ENCODE results near the gene PAPPA. TPM values are rescaled to one million over a fixed set of nuclear protein-coding genes. Genes with fewer than 3 reads are reported as not detected.

Gene PAPPA
- total RNA-seq, 8 experiments from 2014 or later: 1.5 to 26.5 (median 9.5) TPM

DNA sequence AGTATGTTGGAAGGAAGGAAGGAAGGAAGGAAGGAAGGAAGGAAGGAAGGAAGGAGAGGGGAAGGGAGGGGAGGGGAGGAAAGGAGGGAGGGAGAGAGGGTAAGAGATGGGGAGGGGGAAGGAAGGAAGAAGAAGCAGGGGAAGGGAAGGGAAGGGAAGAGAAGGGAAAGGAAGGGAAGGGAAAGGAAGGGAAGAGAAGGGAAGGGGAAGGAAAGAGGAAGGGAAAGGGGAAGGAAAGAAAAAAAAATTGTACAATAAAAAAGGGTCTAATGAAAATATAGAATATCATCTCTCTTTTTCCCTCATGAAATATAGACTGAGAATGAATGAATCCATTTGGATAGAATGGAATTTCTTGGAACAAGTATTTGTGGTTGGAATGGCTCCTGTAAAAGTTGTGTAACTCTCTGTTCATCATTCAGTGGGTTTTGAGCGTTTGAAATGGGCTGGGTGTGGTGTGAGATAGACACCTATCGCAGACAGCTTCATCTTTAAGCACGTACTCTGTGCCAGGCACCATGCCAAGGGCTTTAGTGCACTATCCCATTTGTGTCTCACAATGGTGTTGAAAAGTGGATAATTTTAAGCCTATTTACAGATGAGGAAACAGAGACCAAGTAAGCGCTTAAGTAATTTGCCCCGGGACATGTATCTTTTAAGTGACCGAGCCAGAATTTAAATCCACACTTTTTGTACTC, 11.6 kb upstream of the PAPPA start:
- in situ Hi-C loops (cut with MboI; ENCODE audit: low pct_unique_long_range_greater_than_20kb in 2 of 9, low sequenced_read_pairs in 9 of 9, unreplicated experiment in 9 of 9): no loop called here
- H3K4me1 ChIP-seq (replicated peaks in 1 of 2): no peaks in the 10 kb centered on the region
- ATAC-seq (replicated peaks in 6 of 8): no peak
- no peak overlapping the region for H3K27ac ChIP-seq
- 50 to 100% (median 83%) methylated on average over 1 to 6 of the region's 6 CpGs; no CpG with 5 or more reads in 3 of the 10 experiments for WGBS, 10 experiments
- no peak overlapping the region for H3K4me3 ChIP-seq

DNA sequence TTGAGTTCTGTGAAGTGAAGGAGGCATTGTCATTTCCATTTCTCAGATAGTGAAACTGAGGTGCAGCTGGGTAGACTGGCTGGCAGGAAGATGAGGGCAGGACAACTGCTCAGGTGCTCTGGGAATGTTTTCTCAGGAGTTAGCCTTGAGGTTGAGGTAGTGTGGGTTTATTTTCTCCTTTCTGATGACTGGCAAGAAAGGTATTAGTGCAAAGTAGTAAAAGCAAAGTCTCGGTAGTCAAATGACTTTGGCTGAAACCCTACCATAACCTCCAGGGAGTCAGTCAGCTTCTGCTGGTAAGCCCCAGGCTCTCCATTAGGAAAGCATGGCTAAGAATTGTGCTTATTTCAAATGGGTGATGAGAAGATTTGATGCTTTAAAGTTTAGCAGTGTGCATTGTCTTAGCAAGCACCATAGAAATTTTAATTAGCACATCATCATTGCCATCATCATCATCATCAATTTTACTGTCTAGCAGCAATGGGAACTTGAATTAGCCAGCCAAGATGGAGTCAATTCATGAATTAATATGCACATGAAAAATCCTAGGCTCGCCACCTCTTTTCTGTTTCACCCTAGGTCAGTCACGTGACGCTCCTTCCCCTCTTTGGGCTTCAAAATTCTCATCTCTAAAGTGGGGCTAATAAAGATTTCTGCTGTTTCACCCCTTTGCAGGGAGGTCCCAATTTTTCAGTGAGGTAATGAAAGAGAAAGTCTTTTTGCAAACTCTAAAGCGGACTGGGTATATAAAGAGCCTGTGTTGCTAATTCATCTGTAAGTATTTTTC, 10.7 kb upstream of the PAPPA start:
- Histone ChIP-seq H3K4me3 (no peak overlapping the region), H3K4me1 (replicated peaks in 1 of 2) (no peaks in the 10 kb centered on the region), H3K27ac (no peak overlapping the region)
- no peak for ATAC-seq (replicated peaks in 6 of 8)
- in situ Hi-C loops (cut with MboI; ENCODE audit: low pct_unique_long_range_greater_than_20kb in 2 of 9, low sequenced_read_pairs in 9 of 9, unreplicated experiment in 9 of 9): no loop called here
- WGBS, 10 experiments: 73 to 100% (median 93%) methylated on average over 1 to 5 of the region's 5 CpGs; no CpG with 5 or more reads in 1 of the 10 experiments

DNA sequence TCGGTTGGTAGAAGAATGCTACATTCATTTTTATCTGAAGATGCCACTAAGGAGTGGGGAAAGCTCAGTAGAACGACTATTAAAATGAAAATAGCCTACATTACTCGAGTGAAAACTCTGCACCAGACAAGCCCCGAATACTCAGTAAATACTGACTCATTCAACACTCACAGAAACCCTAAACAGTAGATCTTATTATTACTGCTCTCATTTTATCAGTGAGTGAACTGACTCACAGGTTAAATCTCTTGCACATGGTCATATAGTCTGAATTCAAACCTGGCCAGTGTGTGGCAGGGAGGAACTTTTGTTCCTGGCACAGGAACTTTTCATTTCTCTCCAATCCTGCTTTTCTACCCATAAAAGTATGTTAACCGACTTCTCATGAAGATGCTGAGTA, 9.6 kb upstream of the PAPPA start:
- 22 to 91% (median 83%) methylated on average over 1 to 5 of the region's 5 CpGs; no CpG with 5 or more reads in 1 of the 10 experiments for WGBS, 10 experiments
- Histone ChIP-seq H3K4me3 (no peak overlapping the region), H3K4me1 (replicated peaks in 1 of 2) (no peaks in the 10 kb centered on the region), H3K27ac (no peak overlapping the region)
- no peak for ATAC-seq (replicated peaks in 6 of 8)
- in situ Hi-C loops (cut with MboI; ENCODE audit: low pct_unique_long_range_greater_than_20kb in 2 of 9, low sequenced_read_pairs in 9 of 9, unreplicated experiment in 9 of 9): no loop called here

- in situ Hi-C loops (cut with MboI; ENCODE audit: low pct_unique_long_range_greater_than_20kb in 2 of 9, low sequenced_read_pairs in 9 of 9, unreplicated experiment in 9 of 9): no loop called here
- WGBS, 10 experiments: 50 to 100% (median 83%) methylated on average over 1 to 2 of the region's 2 CpGs; no CpG with 5 or more reads in 2 of the 10 experiments
- no peak for ATAC-seq (replicated peaks in 6 of 8)
- no peak overlapping the region for H3K27ac ChIP-seq
- no peaks in the 10 kb centered on the region for H3K4me1 ChIP-seq (replicated peaks in 1 of 2)
- H3K4me3 ChIP-seq: no peak overlapping the region
These were observed 9.0 kb upstream of the PAPPA start for GRCh38 chr9:116144555-116144954.

DNA sequence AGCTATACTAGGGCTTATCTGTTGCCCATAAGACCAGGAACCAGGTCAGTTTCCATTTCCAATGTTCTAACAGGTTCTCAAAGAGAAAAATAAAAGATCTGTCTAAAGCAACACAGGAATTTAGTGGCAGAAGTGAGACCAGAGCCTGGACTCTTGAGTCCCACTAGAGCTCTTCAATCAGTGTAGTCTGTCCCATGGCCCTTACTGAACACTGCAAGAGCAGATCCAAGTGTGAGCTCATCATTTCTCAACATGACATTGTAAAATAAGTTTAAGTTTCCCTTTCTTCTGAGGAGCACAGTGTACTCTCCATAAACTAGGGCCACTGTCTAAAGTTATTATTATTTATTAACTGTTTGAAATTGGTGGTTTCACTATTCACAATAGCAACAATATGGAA, 8.6 kb upstream of the PAPPA start:
- no peak for ATAC-seq (replicated peaks in 6 of 8)
- no peaks in the 10 kb centered on the region for H3K4me1 ChIP-seq (replicated peaks in 1 of 2)
- no peak overlapping the region for H3K27ac ChIP-seq
- H3K4me3 ChIP-seq: no peak overlapping the region
- in situ Hi-C loops (cut with MboI; ENCODE audit: low pct_unique_long_range_greater_than_20kb in 2 of 9, low sequenced_read_pairs in 9 of 9, unreplicated experiment in 9 of 9): no loop called here

DNA sequence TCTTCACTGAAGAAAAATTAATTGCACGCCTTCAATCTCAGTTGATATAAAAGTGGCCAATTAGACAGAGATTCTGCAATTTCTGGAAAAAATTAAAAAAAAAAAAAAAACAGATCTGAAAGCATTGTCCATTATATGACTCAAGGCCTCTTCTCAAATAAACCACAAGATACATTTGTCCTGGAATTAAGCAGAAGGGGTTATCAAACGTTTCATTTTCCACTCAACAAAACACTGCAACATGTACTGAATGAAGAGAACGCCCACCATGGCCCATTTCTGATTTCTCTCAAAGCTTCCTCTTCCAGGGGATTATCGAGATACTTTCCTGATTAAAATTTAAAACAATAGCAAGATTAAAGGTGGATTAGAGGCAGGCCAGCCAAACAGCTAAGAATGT, 5.8 kb upstream of the PAPPA start:
- in situ Hi-C loops (cut with MboI; ENCODE audit: low pct_unique_long_range_greater_than_20kb in 2 of 9, low sequenced_read_pairs in 9 of 9, unreplicated experiment in 9 of 9): no loop called here
- no peak for ATAC-seq (replicated peaks in 6 of 8)
- H3K27ac ChIP-seq: no peak overlapping the region
- H3K4me1 ChIP-seq (replicated peaks in 1 of 2): peaks cover 0 to 4% of the 10 kb centered on the region in 2 donors
- WGBS, 10 experiments: 7 to 100% (median 85%) methylated on average over 1 to 4 of the region's 4 CpGs
- H3K4me3 ChIP-seq: no peak overlapping the region

GRCh38 chr9:116149844-116150243, 3.7 kb upstream of the PAPPA start:
- in situ Hi-C loops (cut with MboI; ENCODE audit: low pct_unique_long_range_greater_than_20kb in 2 of 9, low sequenced_read_pairs in 9 of 9, unreplicated experiment in 9 of 9): loop anchor here in 4 of 9 experiments (25.0 kb wide), 3 partner anchors 412 to 512 kb away; no protein-coding TSS in a partner anchor
- ATAC-seq (replicated peaks in 6 of 8): peak in 3 of 8 experiments; percentile 2 to 66 (median 19)
- H3K27ac ChIP-seq: no peak overlapping the region
- no peak overlapping the region for H3K4me3 ChIP-seq
- peaks cover 3 to 10% of the 10 kb centered on the region in 2 donors for H3K4me1 ChIP-seq (replicated peaks in 1 of 2)
- WGBS, 10 experiments: 17 to 58% (median 24%) methylated on average over 1 to 4 of the region's 4 CpGs; no CpG with 5 or more reads in 2 of the 10 experiments

DNA sequence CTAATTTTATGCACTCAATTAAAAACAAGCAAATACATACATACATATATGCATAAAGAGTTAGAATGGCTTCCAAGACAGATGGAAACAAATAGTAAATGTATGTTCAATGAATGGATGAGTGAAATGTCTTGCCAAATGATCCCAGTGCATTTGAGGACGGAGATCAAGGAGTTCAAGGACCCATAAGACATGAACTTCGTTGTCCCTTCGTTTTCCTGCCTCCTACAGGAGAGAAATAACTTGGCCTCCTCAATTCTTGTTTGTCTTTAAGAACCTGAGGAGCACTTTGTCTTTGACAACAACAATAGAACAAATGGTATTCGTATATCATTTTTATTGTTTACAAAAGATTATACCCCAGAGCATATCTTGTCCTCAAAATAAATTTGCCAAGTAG, 2.4 kb upstream of the PAPPA start:
- H3K4me3 ChIP-seq: no peak overlapping the region
- H3K4me1 ChIP-seq (replicated peaks in 1 of 2): peaks cover 7 to 14% of the 10 kb centered on the region in 2 donors
- in situ Hi-C loops (cut with MboI; ENCODE audit: low pct_unique_long_range_greater_than_20kb in 2 of 9, low sequenced_read_pairs in 9 of 9, unreplicated experiment in 9 of 9): loop anchor here in 4 of 9 experiments (25.0 kb wide), 3 partner anchors 411 to 511 kb away; no protein-coding TSS in a partner anchor
- no peak overlapping the region for H3K27ac ChIP-seq
- ATAC-seq (replicated peaks in 6 of 8): no peak
- 47 to 100% (median 80%) methylated on average over 1 to 4 of the region's 4 CpGs; no CpG with 5 or more reads in 1 of the 10 experiments for WGBS, 10 experiments

DNA sequence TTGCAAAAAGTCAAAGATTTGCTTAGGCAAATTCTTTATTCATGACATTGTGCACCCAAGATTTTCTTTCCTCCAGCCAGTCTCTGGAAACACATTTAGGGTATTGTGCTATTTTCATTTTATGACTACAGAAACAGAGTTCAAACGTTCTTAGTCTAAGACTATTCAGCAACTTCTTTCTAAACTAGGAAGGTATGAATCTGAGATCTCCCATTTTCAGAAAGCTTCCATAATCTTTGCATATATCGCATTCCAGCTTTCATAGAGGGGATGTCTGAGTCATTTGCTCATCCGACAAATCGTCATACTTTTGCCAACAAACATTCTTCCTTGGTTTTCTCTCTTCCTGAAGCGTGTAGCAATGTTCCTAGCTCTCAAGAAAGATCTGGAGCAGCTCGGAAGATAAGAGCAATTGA, 1.6 kb upstream of the PAPPA start:
- no peak overlapping the region for H3K27ac ChIP-seq
- 0 to 87% (median 64%) methylated on average over 2 to 6 of the region's 6 CpGs for WGBS, 10 experiments

DNA sequence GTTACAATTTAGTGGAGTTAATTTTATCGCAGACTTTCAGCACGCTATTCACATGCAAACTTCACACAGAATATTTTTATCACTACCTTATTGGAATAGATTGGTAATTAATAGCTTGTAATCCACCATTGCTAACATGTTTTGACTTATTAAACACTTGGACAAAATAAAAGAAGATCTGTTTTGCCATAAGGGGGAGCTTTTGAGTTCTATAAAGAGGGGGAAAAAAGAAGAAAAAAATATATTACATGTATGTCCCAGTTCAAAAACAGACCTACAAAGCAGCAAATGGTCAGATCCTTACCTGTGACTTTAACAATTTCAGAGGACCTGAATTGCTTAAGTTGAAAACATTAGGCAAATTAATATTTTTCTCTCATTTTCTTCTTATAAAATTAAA, 1.2 kb upstream of the PAPPA start:
- H3K4me1 ChIP-seq (replicated peaks in 1 of 2): peaks cover 16 to 23% of the 10 kb centered on the region in 2 donors
- ATAC-seq (replicated peaks in 6 of 8): no peak
- in situ Hi-C loops (cut with MboI; ENCODE audit: low pct_unique_long_range_greater_than_20kb in 2 of 9, low sequenced_read_pairs in 9 of 9, unreplicated experiment in 9 of 9): loop anchor here in 4 of 9 experiments (25.0 kb wide), 3 partner anchors 410 to 510 kb away; no protein-coding TSS in a partner anchor
- WGBS, 10 experiments: 0 to 72% (median 39%) methylated on average over 2 of the region's 2 CpGs; no CpG with 5 or more reads in 2 of the 10 experiments
- no peak overlapping the region for H3K4me3 ChIP-seq
- H3K27ac ChIP-seq: no peak overlapping the region

More for the DNA sequence above, 1.6 kb upstream of the PAPPA start:
- H3K4me1 ChIP-seq (replicated peaks in 1 of 2): peaks cover 12 to 20% of the 10 kb centered on the region in 2 donors
- ATAC-seq (replicated peaks in 6 of 8): peak in 3 of 8 experiments; percentile 5 to 7 (median 6)
- in situ Hi-C loops (cut with MboI; ENCODE audit: low pct_unique_long_range_greater_than_20kb in 2 of 9, low sequenced_read_pairs in 9 of 9, unreplicated experiment in 9 of 9): loop anchor here in 4 of 9 experiments (25.0 kb wide), 3 partner anchors 410 to 510 kb away; no protein-coding TSS in a partner anchor
- H3K4me3 ChIP-seq: no peak overlapping the region

GRCh38 chr9:116152941-116153764, 438 bp upstream of the PAPPA start:
- no peak overlapping the region for H3K27ac ChIP-seq

DNA sequence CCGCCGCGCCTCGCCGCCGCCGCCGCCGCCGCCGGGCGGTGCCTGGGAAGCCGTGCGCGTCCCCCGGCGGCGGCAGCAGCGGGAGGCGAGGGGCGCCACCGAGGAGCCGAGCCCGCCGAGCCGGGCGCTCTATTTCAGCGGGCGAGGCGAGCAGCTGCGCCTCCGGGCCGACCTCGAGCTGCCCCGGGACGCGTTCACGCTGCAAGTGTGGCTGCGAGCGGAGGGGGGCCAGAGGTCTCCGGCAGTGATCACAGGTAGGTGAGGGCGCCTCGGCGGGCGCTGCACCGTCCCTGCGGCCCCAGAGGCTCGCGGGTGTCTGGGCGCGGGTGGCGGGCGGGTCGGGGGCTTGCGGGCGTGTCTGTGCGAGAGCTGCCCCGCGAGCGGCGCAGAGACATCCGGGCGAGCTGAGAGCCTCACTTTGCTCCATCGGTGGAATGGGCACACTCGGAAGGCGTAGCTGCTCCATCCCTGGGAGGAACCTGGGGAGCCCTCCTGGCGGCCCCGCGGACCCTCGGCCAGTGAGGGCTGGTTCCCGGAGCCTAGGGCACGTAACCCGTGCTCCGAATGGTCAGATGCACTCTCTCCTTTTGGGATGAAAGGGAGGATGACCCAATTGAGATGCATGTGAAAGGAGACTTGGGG, 864 bp downstream of the PAPPA start:
- in situ Hi-C loops (cut with MboI; ENCODE audit: low pct_unique_long_range_greater_than_20kb in 2 of 9, low sequenced_read_pairs in 9 of 9, unreplicated experiment in 9 of 9): loop anchor here in 4 of 9 experiments (25.0 kb wide), 3 partner anchors 408 to 508 kb away; no protein-coding TSS in a partner anchor
- Histone ChIP-seq H3K4me1 (replicated peaks in 1 of 2) (peaks cover 21 to 30% of the 10 kb centered on the region in 2 donors), H3K4me3 (peak overlapping the region; percentile 59 to 85 (median 70)), H3K27ac (peak overlapping the region; percentile 64 to 76)
- 0 to 3% (median 0%) methylated on average over 5 to 7 of the region's 74 CpGs; no CpG with 5 or more reads in 7 of the 10 experiments for WGBS, 10 experiments
- ATAC-seq (replicated peaks in 6 of 8): peak; percentile 1 to 65 (median 38)

More at GRCh38 chr9:116152941-116153764, 438 bp upstream of the PAPPA start:
- ATAC-seq (replicated peaks in 6 of 8): peak in 2 of 8 experiments; percentile 6 to 12
- WGBS, 10 experiments: 0 to 25% (median 15%) methylated on average over 1 to 9 of the region's 9 CpGs
- in situ Hi-C loops (cut with MboI; ENCODE audit: low pct_unique_long_range_greater_than_20kb in 2 of 9, low sequenced_read_pairs in 9 of 9, unreplicated experiment in 9 of 9): loop anchor here in 4 of 9 experiments (25.0 kb wide), 3 partner anchors 409 to 509 kb away; no protein-coding TSS in a partner anchor
- Histone ChIP-seq H3K4me3 (peak overlapping the region in 4 of 5 donors; percentile 67 to 85 (median 72)), H3K4me1 (replicated peaks in 1 of 2) (peaks cover 21 to 30% of the 10 kb centered on the region in 2 donors)
